Measurements from ENCODE around the gene PRKCE.

- TF ChIP-seq POLR2AphosphoS5 (IDR thresholded peaks at IDR 0.05; ENCODE audit: low read depth) (no peak), JUNB (IDR thresholded peaks at IDR 0.05; ENCODE audit: unreplicated experiment) (no peak), EZH2phosphoT487 (IDR thresholded peaks at IDR 0.05; ENCODE audit: unreplicated experiment) (no peak)
Observed at GRCh38 chr2:45731141-45731540, 79.7 kb downstream of the PRKCE start.
